Tibial nerve (tissue), 4 donors: ENCODE data around the gene CNPY1.

Experiments
- CTCF ChIP-seq, 5 experiments: fragments of 200-600 bp in 3 of 5; fragments of 450-650 bp in 2 of 5; sonication (generic) in 3 of 5; IDR thresholded peaks; one replicate each; pipeline ENCODE4 v1.5.1; 2016 to 2019; ENCODE audit warnings: antibody characterized with exemption in 5 of 5, mild to moderate bottlenecking in 3 of 5, moderate library complexity in 2 of 5
- EP300 ChIP-seq, 2 donors: sonication (generic); formaldehyde crosslinking; IDR thresholded peaks; one replicate each; pipeline ENCODE4 v1.6.1; 2017; ENCODE audit warnings: antibody characterized with exemption in 2 of 2, mild to moderate bottlenecking in 1 of 2
- POLR2A ChIP-seq, 2 donors: fragments of 450-650 bp; IDR thresholded peaks; one replicate each; pipeline ENCODE4 v1.6.1; 2017; ENCODE audit warnings: antibody characterized with exemption in 2 of 2, mild to moderate bottlenecking in 2 of 2, moderate library complexity in 2 of 2

- TF ChIP-seq EP300 (IDR thresholded peaks at IDR 0.05) (no peak), POLR2A (IDR thresholded peaks at IDR 0.05) (no peak), CTCF (IDR thresholded peaks at IDR 0.05) (no peak)
Observed at GRCh38 chr7:155555116-155555695, 8.8 kb upstream of the CNPY1 start.
